GM18526 (cell line): ENCODE data around the gene ZNF750.

ENCODE experiments used
- POLR2A ChIP-seq: IDR thresholded peaks from 3 replicates; pipeline ENCODE4 v1.6.1; 2011; ENCODE audit not compliant: insufficient read length; ENCODE audit errors: extremely low read depth

Gene ZNF750

DNA sequence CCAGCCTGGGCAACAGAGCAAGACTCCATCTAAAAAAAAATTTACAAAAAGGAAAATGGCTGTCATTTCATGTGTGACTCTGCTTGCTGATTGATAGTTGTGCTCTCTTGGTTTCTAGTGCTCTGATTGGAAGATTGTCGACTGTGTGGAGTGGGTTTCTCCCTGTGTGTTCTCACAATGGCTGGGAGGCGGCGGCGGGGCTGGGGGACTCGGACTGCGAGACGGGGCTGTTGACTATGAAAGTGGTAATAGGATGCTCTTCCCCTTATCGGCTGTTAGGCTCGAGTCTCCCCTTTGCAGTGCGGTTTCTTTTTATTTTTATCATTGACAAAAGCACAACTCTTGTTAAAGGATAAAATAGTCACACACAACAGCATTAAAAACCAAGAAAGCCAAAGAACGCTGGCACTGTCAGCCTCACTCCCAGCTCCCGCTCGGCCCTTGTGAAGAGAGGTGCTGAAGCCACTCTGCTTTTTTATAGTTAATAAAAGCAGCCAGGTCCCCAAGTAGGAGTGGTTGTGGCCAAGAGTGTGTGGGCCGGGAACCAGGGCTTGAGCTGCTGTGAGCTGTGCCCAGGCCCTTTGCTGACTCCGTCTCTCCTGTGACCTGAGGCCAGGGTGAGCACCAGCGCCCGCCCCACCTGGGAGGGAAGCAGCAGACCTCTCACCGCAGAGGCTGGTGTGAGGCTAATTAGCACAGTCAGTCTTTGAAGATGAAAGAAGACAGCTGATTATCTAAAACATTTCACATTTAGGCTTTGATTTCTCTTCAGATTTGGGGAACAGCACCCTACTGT is 51.4 kb downstream of the ZNF750 start:
- no peak for TF ChIP-seq POLR2A

DNA sequence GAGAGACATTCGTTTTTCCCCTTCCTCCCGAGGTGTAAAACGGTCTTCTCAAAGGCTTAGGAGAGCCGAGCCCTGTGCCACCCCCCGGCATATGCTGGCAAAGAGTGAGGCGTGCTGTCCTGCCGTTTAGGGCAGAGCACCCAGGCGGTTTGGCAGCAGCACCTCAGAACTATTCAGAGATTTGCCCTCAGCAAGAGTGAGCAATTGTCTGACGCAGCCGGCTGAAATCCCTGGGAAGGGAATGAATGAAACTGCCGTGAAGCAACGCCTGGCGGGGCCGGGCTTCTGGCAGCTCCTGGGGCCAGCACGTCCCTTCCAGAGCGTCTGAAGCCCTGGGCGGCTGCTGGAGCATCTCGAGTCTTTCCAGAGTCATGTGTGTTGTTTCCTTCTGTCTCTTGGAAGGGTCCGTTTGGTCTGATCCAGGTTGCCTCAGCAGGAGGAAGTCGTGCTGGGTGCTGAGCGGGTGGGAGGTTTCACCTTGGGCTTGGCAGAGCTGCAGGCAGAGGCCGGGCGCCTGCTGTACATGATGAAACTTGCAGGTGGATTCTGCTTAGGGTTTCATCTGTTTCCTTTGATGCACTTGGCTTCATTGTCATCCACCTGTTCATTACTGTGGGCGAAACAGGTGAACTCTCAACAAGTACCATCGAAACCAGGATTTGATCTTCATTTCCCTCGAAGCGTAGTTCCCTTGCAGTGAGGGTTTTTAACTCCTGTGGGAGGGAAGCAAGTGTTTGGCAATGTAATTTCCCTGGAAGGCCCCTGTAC is 52.6 kb downstream of the ZNF750 start:
- TF ChIP-seq POLR2A: no peak

DNA sequence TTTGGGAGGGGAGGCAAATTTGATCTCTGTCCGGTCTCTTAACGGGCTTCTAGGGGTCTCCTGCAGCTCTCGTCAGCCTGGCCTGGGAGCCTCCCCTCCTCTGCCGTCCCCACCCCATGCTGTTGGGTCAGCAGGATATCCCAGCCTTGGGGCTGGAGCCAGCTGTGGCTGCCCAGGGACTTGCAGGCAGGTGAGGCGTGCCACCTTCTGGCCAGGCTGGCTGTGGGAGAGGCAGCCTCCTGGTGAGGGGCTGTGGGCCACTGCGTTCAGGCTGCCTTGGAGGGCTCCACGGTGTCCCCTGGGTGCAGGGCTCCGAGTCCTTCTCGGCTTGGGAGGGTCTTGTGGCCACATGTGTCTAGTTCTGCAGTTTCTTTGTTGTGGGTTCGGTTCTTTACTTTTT is 53.4 kb downstream of the ZNF750 start:
- no peak for TF ChIP-seq POLR2A

DNA sequence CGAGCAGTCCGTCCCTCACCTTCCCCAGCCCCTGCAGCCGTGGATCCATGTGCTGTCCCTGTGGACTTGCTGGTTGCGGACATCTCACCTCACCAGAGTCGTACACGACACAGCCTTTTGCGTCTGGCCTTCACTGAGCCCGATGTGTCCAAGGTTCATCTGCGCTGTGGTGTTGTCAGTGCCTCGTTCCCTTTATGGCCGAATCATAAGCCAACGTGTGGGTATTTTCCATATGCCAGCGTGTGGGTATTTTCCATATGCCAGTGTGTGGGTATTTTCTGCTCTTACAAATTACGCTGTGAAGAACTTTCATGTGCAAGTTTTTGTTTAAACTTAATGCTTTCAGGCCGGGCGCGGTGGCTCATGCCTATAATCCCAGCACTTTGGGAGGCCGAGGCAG is 56.3 kb downstream of the ZNF750 start:
- TF ChIP-seq POLR2A: no peak

DNA sequence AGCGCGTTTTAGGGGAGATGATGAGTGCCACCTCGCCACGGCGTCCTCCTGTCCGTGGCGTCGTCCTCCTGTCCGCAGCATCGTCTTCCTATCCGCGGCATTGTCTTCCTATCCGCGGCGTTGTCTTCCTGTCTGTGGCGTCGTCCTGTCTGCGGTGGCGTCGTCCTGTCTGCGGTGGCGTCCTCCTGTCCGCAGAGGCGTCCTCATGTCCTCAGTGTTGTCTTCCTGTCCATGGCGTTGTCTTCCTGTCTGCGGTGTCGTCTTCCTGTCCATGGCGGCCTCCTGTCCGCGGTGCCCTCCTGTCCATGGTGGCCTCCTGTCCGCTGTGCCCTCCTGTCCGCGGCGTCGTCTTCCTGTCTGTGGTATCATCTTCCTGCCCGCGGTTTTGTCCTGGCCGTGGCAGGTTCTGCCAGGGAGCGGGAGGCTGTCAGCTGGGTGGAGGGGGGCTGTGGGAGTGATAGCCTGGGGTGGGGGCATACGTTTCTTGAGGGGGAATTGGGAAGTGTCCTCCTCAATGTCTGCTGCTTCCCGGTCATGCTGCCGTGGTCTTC is 57.1 kb downstream of the ZNF750 start:
- no peak for TF ChIP-seq POLR2A

DNA sequence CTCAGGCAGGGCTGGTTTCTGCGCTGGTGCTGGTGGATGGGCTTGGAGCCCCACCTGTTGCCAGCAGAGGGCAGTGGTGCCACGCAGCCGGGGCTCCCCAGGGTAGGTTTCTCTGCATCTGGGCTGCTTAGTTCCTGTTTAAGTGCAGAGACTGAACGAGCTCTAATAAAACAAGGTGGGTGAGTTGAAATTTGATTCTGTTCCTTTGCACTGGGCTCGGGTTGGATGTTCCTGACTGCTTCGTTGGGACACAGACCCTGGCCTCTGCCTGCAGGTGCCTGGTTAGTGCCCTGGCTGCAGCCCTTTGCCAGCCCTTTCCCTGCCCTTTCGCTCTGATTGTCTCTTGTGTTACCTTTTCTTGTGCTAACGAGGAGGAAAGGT is 57.9 kb downstream of the ZNF750 start:
- TF ChIP-seq POLR2A: no peak

DNA sequence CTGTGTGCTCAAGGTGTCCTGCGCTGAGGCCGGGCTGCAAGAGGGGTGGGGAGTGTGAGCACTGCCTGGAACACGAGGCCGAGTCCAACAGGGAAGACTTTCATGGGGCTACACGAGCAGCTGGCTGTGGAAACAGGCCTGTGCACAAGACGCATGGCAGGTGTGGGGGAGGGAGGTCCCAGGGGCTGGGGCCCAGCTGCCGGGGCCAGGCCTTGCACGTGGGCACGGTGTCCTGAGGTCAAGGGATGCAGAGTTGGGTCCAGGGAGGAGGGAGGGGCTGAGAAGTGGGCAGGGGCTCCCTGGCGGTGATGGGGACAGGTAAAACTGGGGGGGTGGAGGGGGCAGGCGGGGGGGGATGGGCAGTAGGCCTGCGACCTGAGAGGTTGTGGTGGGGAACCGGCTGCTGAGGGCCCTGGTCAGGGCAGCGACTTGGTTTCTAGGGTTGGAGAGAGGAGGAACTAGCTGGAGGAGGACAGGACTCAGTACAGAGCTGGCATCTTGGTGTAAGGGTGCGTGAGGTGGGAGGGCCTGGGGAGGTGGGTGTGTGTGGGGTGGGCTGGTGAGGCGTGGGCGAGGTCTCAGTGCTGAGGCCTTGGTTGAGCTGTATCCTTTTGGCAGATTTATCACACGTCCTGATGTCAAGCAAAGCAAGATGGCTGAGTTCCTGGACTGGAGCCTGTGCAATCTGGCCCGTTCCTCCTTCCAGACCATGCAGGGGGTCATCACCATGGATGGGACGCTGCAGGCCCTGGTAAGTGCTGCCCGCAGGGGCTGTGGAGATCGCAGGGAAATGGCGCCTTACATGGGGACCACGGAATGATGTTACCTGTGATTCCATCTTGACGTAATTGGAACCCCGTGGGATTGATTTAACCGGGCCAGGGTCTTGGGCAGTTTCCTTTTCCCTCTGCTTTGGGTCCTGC is 58.6 kb downstream of the ZNF750 start:
- no peak for TF ChIP-seq POLR2A

DNA sequence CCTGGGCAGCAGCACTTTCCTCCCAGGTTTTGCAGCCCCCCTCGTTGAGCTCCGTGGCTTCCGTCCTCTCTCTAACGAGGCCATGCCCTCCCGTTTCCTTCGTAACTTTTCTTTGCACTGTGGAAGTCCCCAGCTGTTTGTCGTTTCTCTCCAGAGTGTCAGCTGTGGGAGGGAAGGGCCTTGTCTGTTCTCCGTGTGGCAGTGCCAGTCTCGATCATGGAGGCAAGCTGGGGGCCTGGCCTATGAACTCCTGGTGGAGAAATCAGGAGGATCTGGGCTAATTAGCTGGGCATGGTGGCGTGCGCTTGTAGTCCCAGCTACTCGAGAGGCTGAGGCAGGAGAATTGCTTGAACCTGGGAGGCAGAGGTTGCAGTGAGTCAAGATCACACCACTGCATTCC is 59.6 kb downstream of the ZNF750 start:
- TF ChIP-seq POLR2A: no peak

DNA sequence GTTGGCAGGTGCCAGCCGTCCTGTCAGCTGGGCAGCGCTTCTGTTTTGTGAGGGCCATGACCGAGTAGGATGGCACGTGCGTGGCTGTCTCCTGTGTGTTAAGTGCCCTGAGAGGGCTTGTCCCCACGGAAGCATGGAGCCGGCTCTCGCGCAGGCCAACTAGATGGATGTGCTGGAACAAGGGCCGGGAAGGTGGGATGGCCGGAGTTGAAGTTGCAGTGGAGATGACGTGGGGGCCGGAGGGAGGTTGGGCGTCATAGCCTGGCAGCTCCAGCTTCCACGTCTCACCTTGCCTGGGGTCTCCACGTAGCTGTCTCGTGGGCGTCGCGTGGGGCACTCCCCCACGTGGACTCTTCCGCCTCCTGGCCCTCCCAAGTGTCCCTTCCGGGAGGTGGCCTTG is 60.3 kb downstream of the ZNF750 start:
- no peak for TF ChIP-seq POLR2A
